ENCODE results near the gene PCSK1N. TPM values are rescaled to one million over a fixed set of nuclear protein-coding genes. Genes with fewer than 3 reads are reported as not detected.
A peak's percentile ranks its signal among the peaks of the same experiment; 100 is the strongest.

Gene PCSK1N
- total and polyA plus RNA-seq, 9 of the 15 experiments (the other 6 are each of a cell fraction or from before 2014, with no cell fraction given) = 0.07 to 0.55 (median 0.54) TPM; not detected in 6

DNA sequence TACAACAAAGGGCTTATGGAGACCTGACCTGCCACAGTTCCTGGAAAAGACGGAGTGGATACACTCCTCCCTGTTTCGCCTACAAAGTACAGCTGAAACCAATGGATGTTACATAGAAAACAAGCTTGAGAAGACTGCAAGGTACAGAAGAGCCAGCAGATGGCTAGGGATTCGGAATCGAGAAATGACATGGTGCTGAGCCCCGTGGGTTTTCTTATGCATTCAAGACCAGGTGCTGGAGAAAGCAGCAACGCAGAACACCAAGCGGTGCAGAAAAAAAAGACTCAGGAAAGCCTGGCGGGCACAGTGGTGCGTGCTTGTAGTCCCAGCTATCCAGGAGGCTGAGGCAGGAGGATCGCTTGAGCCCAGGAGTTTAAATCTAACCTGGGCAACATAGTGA lies 48.3 kb upstream of the PCSK1N start:
- Histone ChIP-seq H3K36me3 (ENCODE audit: control insufficient read depth, insufficient read depth, low read length) (no peaks in the 10 kb centered on the region), H3K27ac (ENCODE audit: extremely low read depth, low read depth, low read length) (no peak overlapping the region), H3K9ac (ENCODE audit: insufficient read depth in 1 of 2, low read depth in 2 of 2, low read length in 2 of 2) (no peak overlapping the region), H3K9me3 (replicated peaks; ENCODE audit: control insufficient read depth, insufficient read depth, low read depth, low read length) (no peaks in the 10 kb centered on the region), H3K4me3 (no peak overlapping the region), H3K4me1 (replicated peaks in 1 of 2; ENCODE audit: control insufficient read depth in 2 of 2, insufficient read depth in 2 of 2, low read length in 2 of 2) (no peaks in the 10 kb centered on the region; a peak in 2 of 5 replicates), H2AFZ (ENCODE audit: low read depth, low read length) (peak overlapping the region; percentile 59; the same call in 1 of the 2 replicates), H3K79me2 (ENCODE audit: control insufficient read depth, insufficient read depth, low read length) (no peaks in the 10 kb centered on the region), H3K4me2 (ENCODE audit: insufficient read depth, low read length) (no peak overlapping the region), H3K9me1 (ENCODE audit: control insufficient read depth, insufficient read depth, low read length) (no peaks in the 10 kb centered on the region), H3K27me3 (ENCODE audit: control insufficient read depth in 2 of 2, insufficient read depth in 2 of 2, low read length in 2 of 2) (no peaks in the 10 kb centered on the region), H4K20me1 (replicated peaks; ENCODE audit: control insufficient read depth, insufficient read depth, low read length) (no peaks in the 10 kb centered on the region)
- FAIRE-seq (no peak), DNase-seq (ENCODE audit: extremely low read depth in 1 of 4, low spot score in 3 of 4) (no peak), ATAC-seq (peak; percentile 75)
- intact Hi-C loops (cut with micrococcal nuclease) (no loop called here), in situ Hi-C loops (cut with MboI) (no loop called here)
- ChIA-PET CTCF (ENCODE audit: low intra/inter-chr PET ratio) (no interaction called here), POLR2A (no interaction called here)
- TF ChIP-seq KHSRP (IDR thresholded peaks at IDR 0.05) = no peak
- TF ChIP-seq ZNF274 (IDR thresholded peaks at IDR 0.05; ENCODE audit: borderline replicate concordance, low read depth, low read length) = no peak
- no peak for TF ChIP-seq ZNF583 (CRISPR knock-in tag; IDR thresholded peaks at IDR 0.05)
- no peak for TF ChIP-seq BACH1 (tag; IDR thresholded peaks at IDR 0.05)
- TF ChIP-seq, protein P1, sequence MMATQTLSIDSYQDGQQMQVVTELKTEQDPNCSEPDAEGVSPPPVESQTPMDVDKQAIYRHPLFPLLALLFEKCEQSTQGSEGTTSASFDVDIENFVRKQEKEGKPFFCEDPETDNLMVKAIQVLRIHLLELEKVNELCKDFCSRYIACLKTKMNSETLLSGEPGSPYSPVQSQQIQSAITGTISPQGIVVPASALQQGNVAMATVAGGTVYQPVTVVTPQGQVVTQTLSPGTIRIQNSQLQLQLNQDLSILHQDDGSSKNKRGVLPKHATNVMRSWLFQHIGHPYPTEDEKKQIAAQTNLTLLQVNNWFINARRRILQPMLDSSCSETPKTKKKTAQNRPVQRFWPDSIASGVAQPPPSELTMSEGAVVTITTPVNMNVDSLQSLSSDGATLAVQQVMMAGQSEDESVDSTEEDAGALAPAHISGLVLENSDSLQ (IDR thresholded peaks at IDR 0.05) = no peak
- no peak for TF ChIP-seq ZNF717 (CRISPR knock-in tag; IDR thresholded peaks at IDR 0.05)
- TF ChIP-seq PRDM10 (IDR thresholded peaks at IDR 0.05; ENCODE audit: partially characterized antibody) = peak; percentile 26
- no peak for TF ChIP-seq SMAD4 (CRISPR knock-in tag; conservative IDR thresholded peaks at IDR 0.05)
- TF ChIP-seq CTCFL (IDR thresholded peaks at IDR 0.05; ENCODE audit: borderline replicate concordance, insufficient read depth, low read depth, low read length, poor library complexity, severe bottlenecking) = no peak
- TF ChIP-seq TAL1 (IDR thresholded peaks at IDR 0.05) = no peak
- TF ChIP-seq ZNF586 (CRISPR knock-in tag; conservative IDR thresholded peaks at IDR 0.05) = no peak
- TF ChIP-seq ZNF121 (CRISPR knock-in tag; conservative IDR thresholded peaks at IDR 0.05) = peak; percentile 46
- 39% methylated on average over 10 of the region's 10 CpGs for WGBS (ENCODE audit: insufficient coverage, low coverage, missing lambda C conversion rate)
- BruUV-seq (replicated peaks) = no TSS peak

Data from K562 (cell line).